ENCODE data around the gene SFTPA2.
"Not testable (repeated sequence)": the region's sequence is repeated elsewhere in the genome, so short reads cannot be mapped to it uniquely, and the experiment has no call there.

SFTPA2 gene

DNA sequence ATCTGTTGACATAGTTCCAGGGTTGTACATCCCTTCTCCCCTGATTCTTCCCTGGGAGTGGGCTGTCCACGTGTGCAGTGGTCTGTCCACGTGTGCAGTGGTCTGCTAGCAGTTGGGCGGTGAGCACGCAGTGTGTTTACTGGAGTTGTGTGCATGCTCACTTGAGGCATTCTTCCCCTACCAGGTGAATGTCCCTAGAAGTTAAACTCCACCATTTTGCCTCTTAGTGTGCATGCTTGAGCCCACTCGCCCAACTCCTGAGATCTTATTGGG, 26.4 kb downstream of the SFTPA2 start:
- not testable (repeated sequence) for H3K9ac ChIP-seq (ENCODE audit: low read length in 2 of 2); H3K4me3 ChIP-seq (ENCODE audit: low read length in 2 of 2); H3K36me3 ChIP-seq (ENCODE audit: control insufficient read depth in 2 of 2, insufficient read depth in 2 of 2, low read length in 2 of 2); H3K4me1 ChIP-seq (ENCODE audit: control insufficient read depth, insufficient read depth, low read length); H3K9me3 ChIP-seq (ENCODE audit: control insufficient read depth in 2 of 2, low read length in 2 of 2); H3K27ac ChIP-seq (ENCODE audit: low read length); H3K27me3 ChIP-seq (ENCODE audit: control insufficient read depth in 1 of 2, insufficient read depth in 2 of 2, low read length in 2 of 2)

GRCh38 chr10:79533142-79533902, 26.9 kb downstream of the SFTPA2 start:
- H3K36me3 ChIP-seq (ENCODE audit: control insufficient read depth in 2 of 2, insufficient read depth in 2 of 2, low read length in 2 of 2); H3K4me1 ChIP-seq (ENCODE audit: control insufficient read depth, insufficient read depth, low read length); H3K9me3 ChIP-seq (ENCODE audit: control insufficient read depth in 2 of 2, low read length in 2 of 2); H3K27ac ChIP-seq (ENCODE audit: low read length); H3K9ac ChIP-seq (ENCODE audit: low read length in 2 of 2); H3K4me3 ChIP-seq (ENCODE audit: low read length in 2 of 2); H3K27me3 ChIP-seq (ENCODE audit: control insufficient read depth in 1 of 2, insufficient read depth in 2 of 2, low read length in 2 of 2): not testable (repeated sequence)

DNA sequence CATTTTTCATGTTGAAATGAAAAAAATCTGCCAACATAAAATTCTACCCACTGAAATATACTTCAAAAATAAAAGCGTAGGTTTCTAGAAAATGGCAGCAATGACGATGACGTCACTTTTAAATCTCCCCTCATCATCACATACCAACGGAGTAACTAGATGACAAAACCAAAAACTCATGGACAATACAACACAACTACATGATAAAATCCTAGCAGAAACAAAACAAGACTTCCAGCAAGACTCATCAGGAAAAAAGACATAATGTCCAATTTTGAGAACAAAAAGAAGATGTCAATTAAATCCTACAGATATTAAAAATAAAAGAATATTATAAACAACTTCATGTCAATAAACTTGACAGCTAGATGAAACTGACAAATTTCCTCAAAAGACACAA, 31.9 kb downstream of the SFTPA2 start:
- not testable (repeated sequence) for H3K9ac ChIP-seq (ENCODE audit: low read length in 2 of 2); H3K27ac ChIP-seq (ENCODE audit: low read length); H3K4me3 ChIP-seq (ENCODE audit: low read length in 2 of 2); H3K9me3 ChIP-seq (ENCODE audit: control insufficient read depth in 2 of 2, low read length in 2 of 2); H3K36me3 ChIP-seq (ENCODE audit: control insufficient read depth in 2 of 2, insufficient read depth in 2 of 2, low read length in 2 of 2); H3K27me3 ChIP-seq (ENCODE audit: control insufficient read depth in 1 of 2, insufficient read depth in 2 of 2, low read length in 2 of 2); H3K4me1 ChIP-seq (ENCODE audit: control insufficient read depth, insufficient read depth, low read length)

DNA sequence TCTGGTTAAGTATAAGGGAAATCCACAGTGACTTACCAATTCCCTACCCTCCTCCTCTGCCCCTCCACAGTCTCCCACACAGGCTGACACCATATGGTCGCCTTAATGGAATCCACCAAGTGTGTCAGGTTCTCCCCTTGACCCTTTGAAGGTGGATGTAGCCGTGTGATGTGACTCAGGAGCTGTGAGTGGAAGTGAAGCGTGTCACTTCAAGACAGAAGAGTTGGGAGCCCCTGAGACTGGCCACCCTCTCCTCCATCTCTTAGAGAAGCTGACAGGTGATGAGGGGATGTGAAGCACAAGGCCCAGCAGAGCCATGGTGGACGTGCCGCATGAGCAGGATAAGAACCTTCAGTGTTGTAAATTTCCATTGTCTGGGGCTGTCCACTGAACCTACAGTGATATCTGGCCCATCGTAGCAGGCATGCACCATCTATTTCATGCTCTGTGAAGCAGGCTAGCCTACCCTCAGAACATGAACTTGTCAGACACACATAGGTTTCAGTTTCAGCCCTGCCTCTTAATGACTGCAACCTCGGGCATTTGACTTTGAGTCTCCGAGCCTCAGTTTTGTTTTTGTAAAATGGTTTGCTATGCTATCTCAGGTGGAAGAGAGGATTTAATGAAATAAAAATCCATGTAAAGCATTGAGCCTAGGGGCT, 35.0 kb downstream of the SFTPA2 start:
- not testable (repeated sequence) for H3K4me1 ChIP-seq (ENCODE audit: control insufficient read depth, insufficient read depth, low read length); H3K27ac ChIP-seq (ENCODE audit: low read length); H3K9ac ChIP-seq (ENCODE audit: low read length in 2 of 2); H3K36me3 ChIP-seq (ENCODE audit: control insufficient read depth in 2 of 2, insufficient read depth in 2 of 2, low read length in 2 of 2); H3K4me3 ChIP-seq (ENCODE audit: low read length in 2 of 2); H3K27me3 ChIP-seq (ENCODE audit: control insufficient read depth in 1 of 2, insufficient read depth in 2 of 2, low read length in 2 of 2); H3K9me3 ChIP-seq (ENCODE audit: control insufficient read depth in 2 of 2, low read length in 2 of 2)

DNA sequence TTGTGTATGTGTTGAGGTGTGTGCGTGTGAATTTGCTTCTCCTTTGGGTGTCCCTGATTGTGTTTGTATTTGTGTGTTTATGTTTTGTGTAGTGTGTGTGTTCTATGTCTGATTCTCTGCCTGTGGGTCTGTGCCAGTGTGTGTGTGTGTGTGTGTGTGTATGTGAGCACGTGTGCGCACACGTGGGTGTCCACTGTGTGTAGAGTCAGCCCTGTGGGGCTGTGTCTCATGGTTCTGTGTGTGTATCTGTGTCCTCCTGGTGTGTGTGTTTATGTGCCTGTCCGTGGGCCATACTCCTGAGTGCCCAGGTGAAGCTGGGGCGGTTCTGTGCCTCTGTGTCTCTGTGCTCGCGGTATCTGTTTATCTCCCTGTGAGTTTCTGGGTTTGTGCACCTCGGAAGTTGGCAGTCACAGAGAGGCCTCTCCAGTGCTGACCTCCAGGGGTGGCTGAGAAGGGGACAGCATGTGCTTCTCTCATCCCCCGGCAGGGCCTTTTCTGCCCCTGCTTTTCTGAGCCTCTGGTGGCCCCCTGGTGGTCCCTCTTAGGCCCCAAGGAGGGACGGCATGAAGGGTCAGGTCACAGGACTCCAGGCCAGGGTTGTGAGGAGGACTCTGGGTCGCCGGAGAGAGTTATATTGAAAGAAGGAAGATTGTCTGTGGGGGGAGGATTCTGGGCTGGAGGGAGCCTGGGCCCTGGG, 36.9 kb downstream of the SFTPA2 start:
- H3K4me1 ChIP-seq (ENCODE audit: control insufficient read depth, insufficient read depth, low read length); H3K9me3 ChIP-seq (ENCODE audit: control insufficient read depth in 2 of 2, low read length in 2 of 2); H3K27me3 ChIP-seq (ENCODE audit: control insufficient read depth in 1 of 2, insufficient read depth in 2 of 2, low read length in 2 of 2): not testable (repeated sequence)

DNA sequence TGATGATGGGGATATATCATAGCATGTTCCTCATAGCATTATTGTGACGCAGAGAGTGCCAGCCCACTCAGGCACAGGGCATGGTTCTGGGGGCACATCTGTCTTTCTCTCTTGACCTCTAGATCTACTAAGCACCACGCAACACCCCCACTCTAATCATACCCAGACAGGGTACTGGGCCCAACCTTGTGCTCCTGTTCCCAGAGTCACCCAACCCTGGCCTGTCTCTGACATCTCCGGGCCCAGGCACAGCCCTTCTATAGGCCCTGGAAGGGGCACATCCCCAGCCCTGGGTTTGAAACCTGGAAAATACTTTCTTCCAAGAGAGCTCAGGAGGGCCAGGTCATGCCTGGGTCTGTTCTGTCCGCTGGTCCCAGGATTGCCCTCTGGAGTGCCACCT, 37.7 kb downstream of the SFTPA2 start:
- not testable (repeated sequence) for H3K27me3 ChIP-seq (ENCODE audit: control insufficient read depth in 1 of 2, insufficient read depth in 2 of 2, low read length in 2 of 2); H3K4me1 ChIP-seq (ENCODE audit: control insufficient read depth, insufficient read depth, low read length); H3K36me3 ChIP-seq (ENCODE audit: control insufficient read depth in 2 of 2, insufficient read depth in 2 of 2, low read length in 2 of 2); H3K9ac ChIP-seq (ENCODE audit: low read length in 2 of 2); H3K4me3 ChIP-seq (ENCODE audit: low read length in 2 of 2); H3K9me3 ChIP-seq (ENCODE audit: control insufficient read depth in 2 of 2, low read length in 2 of 2); H3K27ac ChIP-seq (ENCODE audit: low read length)

More for the DNA sequence above, 36.9 kb downstream of the SFTPA2 start:
- H3K27ac ChIP-seq (ENCODE audit: low read length); H3K4me3 ChIP-seq (ENCODE audit: low read length in 2 of 2); H3K36me3 ChIP-seq (ENCODE audit: control insufficient read depth in 2 of 2, insufficient read depth in 2 of 2, low read length in 2 of 2); H3K9ac ChIP-seq (ENCODE audit: low read length in 2 of 2): not testable (repeated sequence)

DNA sequence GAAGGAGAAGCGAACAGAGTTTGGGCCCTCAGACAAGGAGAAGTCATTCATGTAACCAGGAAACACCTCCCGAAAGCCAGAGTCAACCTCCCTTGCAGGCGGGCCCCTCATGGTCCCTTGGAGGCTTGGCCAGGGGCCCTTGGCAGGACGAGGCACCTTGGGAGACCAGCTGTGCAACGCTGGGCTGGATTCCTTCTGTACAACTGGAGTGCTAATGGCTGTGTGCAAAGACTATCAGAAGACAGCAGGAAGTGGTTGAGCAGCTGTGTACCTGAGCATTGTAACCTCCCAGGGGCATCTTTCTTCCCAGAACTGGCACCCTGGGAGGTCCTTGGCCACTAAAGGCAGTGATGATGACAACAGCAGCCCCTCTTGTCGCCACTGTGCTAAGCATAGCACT, 38.5 kb downstream of the SFTPA2 start:
- H3K9me3 ChIP-seq (ENCODE audit: control insufficient read depth in 2 of 2, low read length in 2 of 2); H3K36me3 ChIP-seq (ENCODE audit: control insufficient read depth in 2 of 2, insufficient read depth in 2 of 2, low read length in 2 of 2); H3K27me3 ChIP-seq (ENCODE audit: control insufficient read depth in 1 of 2, insufficient read depth in 2 of 2, low read length in 2 of 2); H3K27ac ChIP-seq (ENCODE audit: low read length); H3K4me1 ChIP-seq (ENCODE audit: control insufficient read depth, insufficient read depth, low read length); H3K4me3 ChIP-seq (ENCODE audit: low read length in 2 of 2); H3K9ac ChIP-seq (ENCODE audit: low read length in 2 of 2): not testable (repeated sequence)

DNA sequence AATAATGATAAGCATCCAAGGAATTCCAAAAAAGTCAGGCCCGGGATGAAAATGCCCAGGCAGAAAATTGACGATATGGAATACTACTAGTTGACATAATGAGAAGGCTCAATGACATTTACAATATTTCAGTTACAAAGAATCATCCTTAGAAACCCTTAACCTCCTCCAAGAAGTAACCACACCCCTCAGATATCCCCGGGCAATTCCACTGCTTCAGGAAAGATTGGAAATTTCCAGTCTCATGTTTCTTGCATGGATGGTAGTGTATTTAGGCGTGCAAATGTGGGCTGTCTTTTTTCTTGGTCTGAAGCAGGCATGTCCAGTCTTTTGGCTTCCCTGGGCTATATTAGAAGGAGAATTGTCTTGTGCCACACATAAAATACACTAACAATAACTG, 42.6 kb downstream of the SFTPA2 start:
- not testable (repeated sequence) for H3K36me3 ChIP-seq (ENCODE audit: control insufficient read depth in 2 of 2, insufficient read depth in 2 of 2, low read length in 2 of 2); H3K9ac ChIP-seq (ENCODE audit: low read length in 2 of 2); H3K4me3 ChIP-seq (ENCODE audit: low read length in 2 of 2); H3K4me1 ChIP-seq (ENCODE audit: control insufficient read depth, insufficient read depth, low read length); H3K27ac ChIP-seq (ENCODE audit: low read length); H3K9me3 ChIP-seq (ENCODE audit: control insufficient read depth in 2 of 2, low read length in 2 of 2); H3K27me3 ChIP-seq (ENCODE audit: control insufficient read depth in 1 of 2, insufficient read depth in 2 of 2, low read length in 2 of 2)

- H3K27ac ChIP-seq (ENCODE audit: low read length); H3K9ac ChIP-seq (ENCODE audit: low read length in 2 of 2); H3K4me1 ChIP-seq (ENCODE audit: control insufficient read depth, insufficient read depth, low read length); H3K36me3 ChIP-seq (ENCODE audit: control insufficient read depth in 2 of 2, insufficient read depth in 2 of 2, low read length in 2 of 2); H3K9me3 ChIP-seq (ENCODE audit: control insufficient read depth in 2 of 2, low read length in 2 of 2); H3K4me3 ChIP-seq (ENCODE audit: low read length in 2 of 2); H3K27me3 ChIP-seq (ENCODE audit: control insufficient read depth in 1 of 2, insufficient read depth in 2 of 2, low read length in 2 of 2): not testable (repeated sequence)
Observed at GRCh38 chr10:79516532-79517205, 43.5 kb downstream of the SFTPA2 start.

DNA sequence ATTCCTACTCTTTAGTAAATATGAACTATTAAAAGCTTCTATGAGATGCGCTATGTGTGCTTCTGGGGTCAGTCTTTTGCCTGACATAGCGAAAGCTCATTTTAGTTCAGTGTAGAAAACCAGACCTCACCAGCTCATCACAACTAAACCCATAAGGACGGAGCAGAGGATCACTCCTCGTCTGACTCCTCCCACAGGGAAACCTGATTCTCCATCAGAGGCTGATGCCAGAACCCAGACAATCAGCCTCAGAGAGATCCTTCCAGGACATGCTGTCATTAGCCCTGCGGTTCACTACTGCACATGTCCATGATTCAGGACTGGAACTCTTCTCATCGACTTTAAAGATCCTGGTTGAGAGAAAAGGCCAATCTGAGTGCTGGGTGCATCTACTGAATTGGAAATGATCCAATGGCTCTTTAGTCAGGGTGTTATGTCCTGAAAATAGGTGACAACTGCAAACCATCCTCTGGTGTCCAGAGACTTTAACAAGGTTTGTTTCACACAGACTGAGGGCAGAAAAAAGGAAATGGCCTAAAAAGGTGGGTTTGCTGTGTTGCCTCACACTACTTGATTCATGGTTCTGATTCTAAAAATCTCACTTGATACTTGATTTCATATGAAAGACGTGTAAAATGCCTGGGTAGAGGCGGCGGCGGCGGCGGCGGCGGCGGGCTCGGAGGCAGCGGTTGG, 48.2 kb downstream of the SFTPA2 start, which contains the start of gene EIF5AL1:
TSS of gene EIF5AL1 (plus strand) at position 643 of the 693 bp plus-strand sequence. CDS start 117 bp downstream, outside the sequence.
- H3K4me1 ChIP-seq (ENCODE audit: control insufficient read depth, insufficient read depth, low read length); H3K4me3 ChIP-seq (ENCODE audit: low read length in 2 of 2); H3K27me3 ChIP-seq (ENCODE audit: control insufficient read depth in 1 of 2, insufficient read depth in 2 of 2, low read length in 2 of 2); H3K36me3 ChIP-seq (ENCODE audit: control insufficient read depth in 2 of 2, insufficient read depth in 2 of 2, low read length in 2 of 2); H3K9me3 ChIP-seq (ENCODE audit: control insufficient read depth in 2 of 2, low read length in 2 of 2); H3K9ac ChIP-seq (ENCODE audit: low read length in 2 of 2); H3K27ac ChIP-seq (ENCODE audit: low read length): not testable (repeated sequence)

All from stomach smooth muscle (tissue), 2 donors.